GM12865 (cell line): Measurements from ENCODE around the gene ALLC.

Experiments
- DNase-seq: peaks from one replicate; pipeline ENCODE4 v3.0.0; 2010; ENCODE audit warnings: low read depth
- H3K4me3 ChIP-seq: 2 replicates; pipeline ENCODE4 v1.5.1; 2011; ENCODE audit warnings: mild to moderate bottlenecking, low read depth, low read length, control low read depth
- TF ChIP-seq, protein P1 (sequence below): IDR thresholded peaks from 2 replicates; pipeline ENCODE4 v1.5.1; 2011; ENCODE audit warnings: low read length, control low read depth, low read depth, inconsistent platforms; ENCODE audit not compliant: insufficient read depth; ENCODE audit errors: missing control alignments

The ALLC gene

DNA sequence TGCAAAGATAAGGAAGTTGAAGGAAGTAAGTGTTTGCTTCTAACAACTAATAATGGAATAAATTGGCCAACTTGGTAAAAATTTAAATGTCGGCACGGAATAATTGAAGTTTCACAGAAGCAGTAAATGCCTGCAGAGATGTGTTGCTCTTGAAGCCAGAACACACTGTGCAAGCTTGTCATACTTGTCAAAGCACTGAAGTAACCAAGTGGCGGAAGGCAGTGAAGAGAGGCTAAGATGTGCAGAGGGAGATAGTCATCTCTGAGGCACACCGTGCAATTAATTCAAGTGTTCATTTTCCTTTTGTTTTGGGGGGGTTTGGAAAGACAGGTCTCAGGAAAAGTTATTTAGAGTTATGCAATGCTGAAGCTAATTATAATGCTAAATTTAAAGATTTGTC, 50.6 kb downstream of the ALLC start:
- DNase-seq = no peak
- TF ChIP-seq, protein P1, sequence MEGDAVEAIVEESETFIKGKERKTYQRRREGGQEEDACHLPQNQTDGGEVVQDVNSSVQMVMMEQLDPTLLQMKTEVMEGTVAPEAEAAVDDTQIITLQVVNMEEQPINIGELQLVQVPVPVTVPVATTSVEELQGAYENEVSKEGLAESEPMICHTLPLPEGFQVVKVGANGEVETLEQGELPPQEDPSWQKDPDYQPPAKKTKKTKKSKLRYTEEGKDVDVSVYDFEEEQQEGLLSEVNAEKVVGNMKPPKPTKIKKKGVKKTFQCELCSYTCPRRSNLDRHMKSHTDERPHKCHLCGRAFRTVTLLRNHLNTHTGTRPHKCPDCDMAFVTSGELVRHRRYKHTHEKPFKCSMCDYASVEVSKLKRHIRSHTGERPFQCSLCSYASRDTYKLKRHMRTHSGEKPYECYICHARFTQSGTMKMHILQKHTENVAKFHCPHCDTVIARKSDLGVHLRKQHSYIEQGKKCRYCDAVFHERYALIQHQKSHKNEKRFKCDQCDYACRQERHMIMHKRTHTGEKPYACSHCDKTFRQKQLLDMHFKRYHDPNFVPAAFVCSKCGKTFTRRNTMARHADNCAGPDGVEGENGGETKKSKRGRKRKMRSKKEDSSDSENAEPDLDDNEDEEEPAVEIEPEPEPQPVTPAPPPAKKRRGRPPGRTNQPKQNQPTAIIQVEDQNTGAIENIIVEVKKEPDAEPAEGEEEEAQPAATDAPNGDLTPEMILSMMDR = no peak
- no peak overlapping the region for H3K4me3 ChIP-seq

DNA sequence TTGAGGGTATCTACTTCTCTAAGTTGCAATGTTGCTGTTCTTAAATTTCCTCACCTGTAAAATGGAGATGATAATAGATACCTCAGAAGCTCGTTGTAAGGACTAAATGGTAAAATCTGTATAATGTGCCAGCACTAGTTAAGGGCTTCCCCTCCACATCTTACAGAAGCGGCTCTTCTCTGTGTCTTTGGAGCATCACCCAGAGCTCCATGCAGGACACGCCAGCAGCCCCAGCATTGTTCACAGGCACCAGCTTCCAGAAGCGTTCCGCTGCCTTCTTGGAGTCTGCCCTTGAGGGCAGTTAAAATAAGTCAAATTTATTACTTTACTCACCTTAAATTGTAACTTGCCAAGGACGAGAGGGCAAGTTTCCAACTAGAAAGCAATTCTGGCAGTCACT, 51.2 kb downstream of the ALLC start:
- TF ChIP-seq, protein P1 = no peak
- no peak overlapping the region for H3K4me3 ChIP-seq
- no peak for DNase-seq

DNA sequence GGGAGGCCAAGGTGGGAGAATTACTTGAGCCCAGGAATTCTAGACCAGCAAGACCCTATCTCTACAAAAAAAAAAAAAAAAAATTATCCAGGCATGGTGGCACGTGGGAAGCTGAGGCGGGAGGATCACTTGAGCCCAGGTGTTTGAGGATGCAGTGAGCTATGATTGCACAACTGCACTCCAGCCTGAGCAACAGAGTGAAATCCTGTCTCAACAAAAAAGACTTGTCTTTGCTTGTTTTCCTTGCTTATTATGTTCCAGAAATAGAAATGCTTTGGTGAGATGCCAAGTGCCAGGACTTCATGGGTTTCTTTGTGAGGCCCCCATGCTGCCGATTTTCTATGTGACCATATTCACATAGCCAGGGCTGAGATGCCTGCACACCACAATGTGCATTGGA, 54.4 kb downstream of the ALLC start:
- TF ChIP-seq, protein P1 = no peak
- DNase-seq = no peak
- no peak overlapping the region for H3K4me3 ChIP-seq

DNA sequence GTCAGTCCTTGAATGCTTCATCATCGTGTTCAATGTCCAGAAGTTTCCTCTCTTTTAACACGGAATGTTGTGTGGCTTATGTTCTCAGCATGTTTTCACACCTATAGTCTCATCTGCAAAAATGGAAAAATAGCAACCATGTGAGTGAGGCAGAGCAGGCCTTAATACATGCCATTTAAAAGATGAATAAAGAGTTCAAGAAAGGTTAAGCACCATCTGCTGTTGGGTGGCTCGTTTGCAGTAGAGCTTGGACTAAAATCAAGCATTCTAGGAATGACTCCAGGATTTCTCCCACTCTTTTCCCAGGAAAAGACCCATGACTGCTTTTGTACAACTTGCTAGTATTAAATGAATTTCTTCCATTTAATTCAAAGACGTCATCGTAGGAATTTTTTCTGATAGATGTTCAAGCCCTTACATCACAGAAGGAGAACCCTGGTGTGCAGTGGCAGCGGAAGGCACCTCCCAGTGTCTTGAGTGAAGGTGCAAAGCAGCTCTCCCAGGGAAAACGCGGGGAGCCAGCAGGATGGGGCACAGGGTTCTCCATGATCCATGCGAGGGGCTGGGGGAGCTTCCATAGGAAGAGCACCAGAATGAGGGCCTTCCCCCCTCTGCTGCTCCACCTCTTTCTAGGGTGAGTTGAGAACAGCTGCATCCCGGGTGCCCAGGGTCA, 55.0 kb downstream of the ALLC start:
- TF ChIP-seq, protein P1 = no peak
- DNase-seq = no peak
- H3K4me3 ChIP-seq = no peak overlapping the region

DNA sequence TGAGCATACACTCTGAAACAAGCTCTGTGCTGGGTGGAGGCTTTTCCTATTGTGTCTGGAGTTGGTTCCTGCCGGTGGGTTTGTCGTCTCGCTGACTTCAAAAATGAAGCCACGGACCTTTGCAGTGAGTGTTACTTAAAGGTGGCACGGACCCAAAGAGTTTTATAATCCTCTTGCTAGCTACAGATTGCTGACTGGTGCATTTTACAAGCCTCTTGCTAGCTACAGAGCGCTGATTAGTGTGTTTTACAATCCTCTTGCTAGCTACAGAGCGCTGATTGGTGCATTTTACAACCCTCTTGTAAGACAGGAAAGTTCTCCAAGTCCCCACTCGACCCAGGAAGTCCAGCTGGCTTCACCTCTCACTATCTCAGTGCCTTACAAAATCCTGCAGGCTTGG, 60.7 kb downstream of the ALLC start:
- TF ChIP-seq, protein P1 = no peak
- H3K4me3 ChIP-seq = no peak overlapping the region
- DNase-seq = no peak

DNA sequence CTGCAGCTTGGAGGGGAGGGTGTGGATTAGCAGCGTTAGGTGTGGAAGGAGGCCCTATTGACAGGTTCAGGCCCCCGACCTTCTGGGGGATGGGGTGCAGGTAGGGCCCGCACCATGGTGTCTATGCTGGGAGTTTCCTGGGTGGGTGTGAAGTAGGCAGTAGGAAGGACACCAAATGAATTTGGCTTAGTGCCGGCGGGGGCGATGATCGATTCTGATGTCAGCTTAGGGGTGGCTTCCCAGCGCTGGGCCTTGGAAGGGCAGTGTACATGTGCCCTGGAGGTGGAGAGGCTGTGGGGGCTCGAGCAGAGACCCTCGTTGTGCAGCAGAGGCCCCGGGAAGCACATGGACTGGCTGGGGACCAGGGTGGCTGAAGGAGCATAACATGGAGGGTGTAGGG, 67.0 kb downstream of the ALLC start:
- TF ChIP-seq, protein P1 = no peak
- no peak overlapping the region for H3K4me3 ChIP-seq
- no peak for DNase-seq
